Activated CD8-positive, alpha-beta T cell treated with anti-CD3 and anti-CD28 coated beads for 36 hours (primary cell): ENCODE results near the gene SAMD8. TPM values are rescaled to one million over a fixed set of nuclear protein-coding genes. Genes with fewer than 3 reads are reported as not detected.
"Not testable (repeated sequence)": the region's sequence is repeated elsewhere in the genome, so short reads cannot be mapped to it uniquely, and the experiment has no call there.

Experiments
- ATAC-seq: fragments of 200-7000 bp; cut with Tn5 transposase; one replicate; pipeline ENCODE4 v1.10.0; 2021; ENCODE audit warnings: mild to moderate bottlenecking, moderate library complexity
- CTCF ChIA-PET: fragments of 350-600 bp; sonication (Branson Sonifier 250); formaldehyde crosslinking; loops from one replicate; lab custom pipeline; 2021; ENCODE audit warnings: antibody characterized with exemption; lab: Charles Lee
- POLR2A ChIA-PET: fragments of 350-600 bp; sonication (Branson Sonifier 250); formaldehyde crosslinking; loops from one replicate; lab custom pipeline; 2021; ENCODE audit warnings: antibody characterized with exemption; lab: Charles Lee
- DNase-seq: peaks from one replicate; pipeline ENCODE4 v3.0.0-alpha.2; 2020
- H3K27ac Mint-ChIP-seq: one replicate; pipeline ENCODE4 v1.8.0; 2021; ENCODE audit warnings: mild to moderate bottlenecking, mixed read lengths
- H3K27me3 Mint-ChIP-seq: one replicate; pipeline ENCODE4 v1.8.0; 2021; ENCODE audit warnings: mixed read lengths
- H3K36me3 Mint-ChIP-seq: one replicate; pipeline ENCODE4 v1.8.0; 2021; ENCODE audit warnings: low read depth, mixed read lengths
- H3K4me1 Mint-ChIP-seq: one replicate; pipeline ENCODE4 v1.8.0; 2021; ENCODE audit warnings: low read depth, mixed read lengths
- H3K4me3 Mint-ChIP-seq: one replicate; pipeline ENCODE4 v1.8.0; 2021; ENCODE audit warnings: mild to moderate bottlenecking, moderate library complexity, mixed read lengths
- H3K9me3 Mint-ChIP-seq: one replicate; pipeline ENCODE4 v1.8.0; 2021; ENCODE audit warnings: mixed read lengths
- intact Hi-C: fragments of 100-400 bp; cut with micrococcal nuclease; formaldehyde crosslinking; loops from one replicate; pipeline ENCODE4 v1.10.0; 2022
- total RNA-seq, 2 experiments: library from RNA; stranded (reverse); gene quantifications; one replicate each; pipeline ENCODE4 v1.2.3, GENCODE V29; 2021
- TF ChIP-seq, protein P1 (sequence below): fragments of 200-600 bp; IDR thresholded peaks from one replicate; pipeline ENCODE4 v1.8.0; 2022; ENCODE audit warnings: antibody characterized with exemption, mild to moderate bottlenecking

SAMD8 gene
- total RNA-seq, 2 experiments from 2014 or later: 21.9 to 23.7 TPM

DNA sequence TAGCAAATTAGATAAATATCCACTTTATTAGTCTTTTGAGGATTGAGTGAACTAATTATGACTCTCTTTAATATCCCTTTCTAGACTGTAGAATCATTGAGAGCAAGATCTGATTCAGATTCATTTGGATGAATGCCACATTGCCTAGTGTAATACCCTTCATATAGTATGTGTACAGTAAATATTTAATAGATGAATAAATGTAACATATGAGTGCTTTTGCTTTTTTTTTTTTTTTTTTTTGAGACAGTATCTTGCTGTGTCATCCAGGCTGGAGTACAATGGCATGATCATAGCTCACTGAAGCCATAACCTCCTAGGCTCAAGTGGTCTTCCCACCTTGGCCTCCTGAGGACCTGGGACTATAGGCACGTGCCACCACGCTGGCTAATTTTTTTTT, 14.8 kb downstream of the SAMD8 start:
- Mint-ChIP-seq H3K27me3 (no peaks in the 10 kb centered on the region), H3K27ac (no peak overlapping the region), H3K4me1 (peaks cover 31% of the 10 kb centered on the region), H3K36me3 (peaks cover 18% of the 10 kb centered on the region), H3K9me3 (no peaks in the 10 kb centered on the region), H3K4me3 (no peak overlapping the region)
- intact Hi-C loops: no loop called here
- ChIA-PET POLR2A (interaction anchor here (0.6 to 0.7 kb wide), 3 partner anchors 17 to 67 kb away, joined by 3 read pairs; a partner anchor contains a TSS), CTCF (no interaction called here)
- TF ChIP-seq, protein P1, sequence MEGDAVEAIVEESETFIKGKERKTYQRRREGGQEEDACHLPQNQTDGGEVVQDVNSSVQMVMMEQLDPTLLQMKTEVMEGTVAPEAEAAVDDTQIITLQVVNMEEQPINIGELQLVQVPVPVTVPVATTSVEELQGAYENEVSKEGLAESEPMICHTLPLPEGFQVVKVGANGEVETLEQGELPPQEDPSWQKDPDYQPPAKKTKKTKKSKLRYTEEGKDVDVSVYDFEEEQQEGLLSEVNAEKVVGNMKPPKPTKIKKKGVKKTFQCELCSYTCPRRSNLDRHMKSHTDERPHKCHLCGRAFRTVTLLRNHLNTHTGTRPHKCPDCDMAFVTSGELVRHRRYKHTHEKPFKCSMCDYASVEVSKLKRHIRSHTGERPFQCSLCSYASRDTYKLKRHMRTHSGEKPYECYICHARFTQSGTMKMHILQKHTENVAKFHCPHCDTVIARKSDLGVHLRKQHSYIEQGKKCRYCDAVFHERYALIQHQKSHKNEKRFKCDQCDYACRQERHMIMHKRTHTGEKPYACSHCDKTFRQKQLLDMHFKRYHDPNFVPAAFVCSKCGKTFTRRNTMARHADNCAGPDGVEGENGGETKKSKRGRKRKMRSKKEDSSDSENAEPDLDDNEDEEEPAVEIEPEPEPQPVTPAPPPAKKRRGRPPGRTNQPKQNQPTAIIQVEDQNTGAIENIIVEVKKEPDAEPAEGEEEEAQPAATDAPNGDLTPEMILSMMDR: no peak
- DNase-seq (no peak), ATAC-seq (no peak)

DNA sequence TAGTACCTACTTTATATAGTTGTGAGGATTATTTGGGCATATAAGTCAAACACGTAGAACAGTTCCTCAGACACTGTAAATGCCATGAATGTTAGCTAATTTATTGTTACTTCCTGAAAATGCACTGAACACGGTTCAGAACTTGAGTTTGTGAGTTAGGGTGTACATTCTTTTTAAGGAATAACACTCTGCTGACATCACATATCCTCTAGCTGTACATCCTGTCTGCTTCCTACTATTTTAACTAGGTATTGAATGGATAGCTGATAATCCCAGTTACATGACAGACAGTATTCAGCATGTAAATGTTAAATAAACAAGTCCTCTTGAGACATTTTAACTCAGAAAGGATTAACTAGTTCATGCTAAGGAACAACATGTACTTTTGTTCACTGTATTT, 16.0 kb downstream of the SAMD8 start:
- DNase-seq (no peak), ATAC-seq (no peak)
- H3K4me1 Mint-ChIP-seq: peaks cover 36% of the 10 kb centered on the region
- H3K27ac Mint-ChIP-seq: no peak overlapping the region
- intact Hi-C loops: no loop called here
- ChIA-PET CTCF (no interaction called here), POLR2A (interaction anchor here (0.9 kb wide), 1 partner anchor 82 kb away, joined by 3 read pairs; no protein-coding TSS in a partner anchor)
- no peak overlapping the region for H3K4me3 Mint-ChIP-seq
- H3K36me3 Mint-ChIP-seq: peaks cover 18% of the 10 kb centered on the region
- no peaks in the 10 kb centered on the region for H3K27me3 Mint-ChIP-seq
- TF ChIP-seq, protein P1: no peak
- H3K9me3 Mint-ChIP-seq: no peaks in the 10 kb centered on the region

DNA sequence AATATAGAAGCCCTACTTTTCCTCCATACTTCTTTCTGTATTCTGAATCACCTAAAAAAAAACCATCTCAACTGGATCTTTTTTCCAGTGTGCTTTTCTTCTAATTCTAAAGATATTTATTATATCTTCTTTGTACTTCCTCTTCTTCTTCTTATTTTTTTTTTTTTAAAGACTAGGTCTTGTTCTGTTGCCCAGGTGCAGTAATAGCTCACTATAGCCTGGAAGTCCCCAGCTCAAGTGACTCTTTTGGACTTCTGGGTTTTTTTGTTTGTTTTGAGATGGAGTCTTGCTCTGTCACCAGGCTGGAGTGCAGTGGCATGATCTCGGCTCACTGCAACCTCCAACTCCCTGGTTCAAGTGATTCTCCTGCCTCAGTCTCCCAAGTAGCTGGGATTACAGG, 17.5 kb downstream of the SAMD8 start:
- H3K4me1 Mint-ChIP-seq: peaks cover 30% of the 10 kb centered on the region
- ChIA-PET CTCF (interaction anchor here (0.7 to 2.4 kb wide), 6 partner anchors 12 to 59 kb away, joined by 3 to 8 read pairs (median 3); no protein-coding TSS in a partner anchor), POLR2A (interaction anchor here (1.2 kb wide), 2 partner anchors 10 to 14 kb away, joined by 3 to 4 read pairs; no protein-coding TSS in a partner anchor)
- H3K27me3 Mint-ChIP-seq, intact Hi-C loops, H3K27ac Mint-ChIP-seq, H3K9me3 Mint-ChIP-seq, ATAC-seq, H3K4me3 Mint-ChIP-seq, DNase-seq: not testable (repeated sequence)
- H3K36me3 Mint-ChIP-seq: peaks cover 21% of the 10 kb centered on the region

DNA sequence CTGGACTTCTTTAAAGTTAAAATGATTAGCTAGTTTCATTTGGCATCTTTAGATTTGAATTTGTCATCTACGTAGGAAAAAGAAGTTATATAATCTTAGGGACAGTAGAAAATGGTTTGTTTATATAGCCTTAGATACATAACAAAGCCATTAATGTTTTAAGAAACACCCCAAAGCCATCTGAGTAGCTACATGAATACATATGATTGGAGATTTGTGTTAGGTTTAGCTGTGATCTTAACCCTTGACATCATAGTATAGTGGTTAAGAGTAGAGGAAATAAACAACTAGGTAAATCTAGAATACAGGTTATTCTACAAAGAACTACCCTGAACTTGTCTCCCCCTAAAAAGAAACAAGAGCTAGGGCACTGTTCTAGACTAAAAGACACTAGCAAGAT, 18.1 kb downstream of the SAMD8 start:
- ChIA-PET POLR2A (interaction anchor here (0.6 to 1.2 kb wide), 2 partner anchors 15 to 482 kb away, joined by 3 read pairs; no protein-coding TSS in a partner anchor), CTCF (interaction anchor here (1.4 to 2.4 kb wide), 3 partner anchors 12 to 58 kb away, joined by 3 to 8 read pairs (median 6); no protein-coding TSS in a partner anchor)
- H3K4me1 Mint-ChIP-seq: peaks cover 28% of the 10 kb centered on the region
- peaks cover 21% of the 10 kb centered on the region for H3K36me3 Mint-ChIP-seq
- peaks cover 2% of the 10 kb centered on the region for H3K9me3 Mint-ChIP-seq
- ATAC-seq: no peak
- no peak for DNase-seq
- no peak overlapping the region for H3K4me3 Mint-ChIP-seq
- intact Hi-C loops: no loop called here
- H3K27ac Mint-ChIP-seq: no peak overlapping the region
- no peaks in the 10 kb centered on the region for H3K27me3 Mint-ChIP-seq
- TF ChIP-seq, protein P1: no peak

DNA sequence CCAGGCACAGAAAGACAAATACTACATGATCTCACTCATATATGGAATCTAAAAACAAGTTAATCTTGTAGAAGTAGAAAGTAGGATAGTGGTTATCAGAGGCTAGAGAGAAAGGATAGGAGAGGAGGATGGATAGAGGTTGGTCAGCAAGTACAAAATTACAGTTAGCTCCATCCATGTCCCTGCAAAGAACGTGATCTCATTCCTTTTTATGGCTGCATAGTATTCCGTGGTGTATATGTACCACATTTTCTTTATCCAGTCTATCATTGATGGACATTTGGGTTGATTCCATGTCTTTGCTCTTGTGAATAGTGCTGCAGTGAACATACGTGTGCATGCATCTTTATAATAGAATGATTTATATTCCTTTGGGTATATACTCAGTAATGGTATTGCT, 22.2 kb downstream of the SAMD8 start:
- not testable (repeated sequence) for ATAC-seq
- H3K4me1 Mint-ChIP-seq: peaks cover 41% of the 10 kb centered on the region

DNA sequence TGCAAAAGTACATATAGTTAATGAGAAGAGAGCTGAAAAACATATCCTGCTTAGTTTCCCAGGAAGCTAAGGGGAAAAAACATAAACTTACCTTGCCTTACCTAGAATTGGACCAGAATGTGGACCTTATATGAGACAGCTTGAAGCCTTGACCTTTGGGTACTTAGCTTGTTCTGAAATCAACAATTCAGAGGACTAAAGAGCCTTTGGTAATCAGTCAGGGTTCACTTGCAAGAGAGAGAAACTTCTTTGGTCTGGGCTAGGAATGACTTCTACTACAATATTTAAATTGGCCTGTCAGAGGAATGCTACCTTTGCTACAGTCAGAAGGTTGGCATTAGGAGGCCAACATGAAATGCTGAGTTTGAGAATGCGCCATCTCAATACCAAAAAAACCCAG, 24.9 kb downstream of the SAMD8 start:
- DNase-seq: no peak
- TF ChIP-seq, protein P1: no peak
- POLR2A ChIA-PET: no interaction called here
- Mint-ChIP-seq H3K36me3 (peaks cover 10% of the 10 kb centered on the region), H3K4me1 (peaks cover 36% of the 10 kb centered on the region), H3K27ac (peak overlapping the region; percentile 74), H3K9me3 (peaks cover 2% of the 10 kb centered on the region), H3K4me3 (no peak overlapping the region), H3K27me3 (no peaks in the 10 kb centered on the region)
- CTCF ChIA-PET: interaction anchor here (0.7 to 1.6 kb wide), 3 partner anchors 17 to 116 kb away, joined by 3 to 7 read pairs (median 3); partner anchors contain the start of gene COMTD1
- intact Hi-C loops: no loop called here
- no peak for ATAC-seq

More for the DNA sequence above, 22.2 kb downstream of the SAMD8 start:
- H3K4me3 Mint-ChIP-seq, H3K9me3 Mint-ChIP-seq, intact Hi-C loops, CTCF ChIA-PET, H3K27ac Mint-ChIP-seq, H3K27me3 Mint-ChIP-seq, H3K36me3 Mint-ChIP-seq, DNase-seq: not testable (repeated sequence)
- POLR2A ChIA-PET: interaction anchor here (0.9 kb wide), 1 partner anchor 102 kb away, joined by 3 read pairs; the partner anchor contains the start of gene COMTD1
